ENCODE data around the gene SHISAL1. TPM values are rescaled to one million over a fixed set of nuclear protein-coding genes. Genes with fewer than 3 reads are reported as not detected.

SHISAL1 gene
- total and polyA plus RNA-seq, 8 donors: 0.72 to 1.4 (median 0.92) TPM

DNA sequence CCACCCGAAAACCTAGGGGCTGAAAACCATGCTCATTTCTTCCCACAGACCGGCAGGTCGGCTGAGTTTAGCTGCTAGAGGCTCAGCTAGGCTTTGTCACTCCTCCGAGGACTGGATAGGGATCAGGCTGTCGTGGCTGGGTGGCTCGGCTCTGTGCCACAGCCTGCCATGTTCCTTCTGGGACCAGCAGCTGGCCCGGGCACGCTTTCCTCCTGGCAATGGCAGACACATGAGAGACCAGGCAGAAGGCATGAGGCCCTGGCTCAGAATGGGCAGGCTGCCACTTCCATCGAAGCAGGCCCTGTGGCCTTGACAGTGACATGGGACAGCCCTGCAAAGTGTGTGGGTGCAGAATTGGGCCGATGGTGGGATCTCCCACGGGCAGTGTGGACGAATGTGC is 111.1 kb downstream of the SHISAL1 start:
- intact Hi-C loops (cut with DNase I): no loop called here
- DNase-seq (no peak), ATAC-seq (no peak)
- no peak overlapping the region for H3K27ac ChIP-seq
- no peaks in the 10 kb centered on the region for H3K9me3 ChIP-seq
- peaks cover 0 to 70% of the 10 kb centered on the region in 2 donors for H3K36me3 ChIP-seq
- TF ChIP-seq, protein P1, sequence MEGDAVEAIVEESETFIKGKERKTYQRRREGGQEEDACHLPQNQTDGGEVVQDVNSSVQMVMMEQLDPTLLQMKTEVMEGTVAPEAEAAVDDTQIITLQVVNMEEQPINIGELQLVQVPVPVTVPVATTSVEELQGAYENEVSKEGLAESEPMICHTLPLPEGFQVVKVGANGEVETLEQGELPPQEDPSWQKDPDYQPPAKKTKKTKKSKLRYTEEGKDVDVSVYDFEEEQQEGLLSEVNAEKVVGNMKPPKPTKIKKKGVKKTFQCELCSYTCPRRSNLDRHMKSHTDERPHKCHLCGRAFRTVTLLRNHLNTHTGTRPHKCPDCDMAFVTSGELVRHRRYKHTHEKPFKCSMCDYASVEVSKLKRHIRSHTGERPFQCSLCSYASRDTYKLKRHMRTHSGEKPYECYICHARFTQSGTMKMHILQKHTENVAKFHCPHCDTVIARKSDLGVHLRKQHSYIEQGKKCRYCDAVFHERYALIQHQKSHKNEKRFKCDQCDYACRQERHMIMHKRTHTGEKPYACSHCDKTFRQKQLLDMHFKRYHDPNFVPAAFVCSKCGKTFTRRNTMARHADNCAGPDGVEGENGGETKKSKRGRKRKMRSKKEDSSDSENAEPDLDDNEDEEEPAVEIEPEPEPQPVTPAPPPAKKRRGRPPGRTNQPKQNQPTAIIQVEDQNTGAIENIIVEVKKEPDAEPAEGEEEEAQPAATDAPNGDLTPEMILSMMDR (IDR thresholded peaks at IDR 0.05): no peak
- no peak overlapping the region for H3K4me3 ChIP-seq
- H3K27me3 ChIP-seq: peaks cover 0 to 32% of the 10 kb centered on the region in 2 donors
- no peaks in the 10 kb centered on the region for H3K4me1 ChIP-seq

DNA sequence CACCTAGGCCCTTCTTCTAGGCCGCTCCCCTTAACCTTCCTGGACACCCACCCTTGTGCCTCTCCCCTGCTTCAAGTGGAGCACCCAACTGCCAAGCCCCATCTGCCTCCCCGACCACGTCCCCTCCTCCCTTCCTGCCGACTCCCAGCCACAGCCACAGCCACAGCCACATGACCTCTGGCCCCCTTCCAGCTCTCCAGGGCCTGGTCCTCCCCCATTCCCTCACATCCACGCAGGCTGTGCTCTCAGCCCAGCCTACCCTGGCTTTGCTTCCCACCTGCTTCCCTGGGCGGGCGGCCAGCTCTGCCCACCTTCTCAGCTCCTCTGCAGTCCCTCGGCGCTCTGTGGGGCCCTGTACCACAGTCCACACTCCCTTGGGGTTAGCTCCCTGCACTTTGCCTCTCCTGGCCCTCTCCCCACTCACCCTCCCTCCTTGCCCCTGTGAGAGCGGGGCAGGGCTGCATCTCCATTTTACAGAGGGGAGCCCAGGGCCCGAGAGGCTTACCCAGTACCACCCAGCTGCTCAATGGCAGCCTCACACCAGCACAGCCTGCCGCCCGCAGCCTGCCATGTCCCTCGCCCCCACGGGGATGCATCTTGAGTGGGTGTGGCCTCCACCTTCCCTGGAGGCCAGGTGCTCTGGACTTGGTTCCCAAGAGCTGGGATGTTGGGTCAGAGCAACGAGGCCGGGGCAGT is 111.7 kb downstream of the SHISAL1 start:
- TF ChIP-seq, protein P1 (IDR thresholded peaks at IDR 0.05): no peak
- no peak for ATAC-seq
- H3K9me3 ChIP-seq: no peaks in the 10 kb centered on the region

DNA sequence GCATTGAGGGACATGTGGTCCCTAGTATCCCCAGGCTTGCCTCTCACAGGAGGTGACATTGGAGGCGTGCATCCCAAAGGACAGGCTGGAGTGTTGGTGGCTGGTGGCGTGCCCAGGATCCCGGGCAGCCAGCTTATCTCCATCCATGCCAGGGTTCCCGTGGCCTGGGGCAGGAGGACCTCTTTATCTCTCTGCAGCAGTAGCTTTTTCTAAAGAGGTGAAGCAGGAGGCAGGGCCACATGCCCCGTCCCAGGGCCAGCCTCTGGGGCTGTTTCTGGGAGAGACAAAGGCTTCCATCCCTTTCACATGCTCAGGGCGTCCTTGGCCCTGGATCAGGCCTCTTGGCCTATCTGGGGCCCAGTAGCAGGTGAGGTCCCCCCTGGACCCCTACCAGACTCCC is 112.3 kb downstream of the SHISAL1 start:
- no peak overlapping the region for H3K27ac ChIP-seq
- H3K9me3 ChIP-seq: no peaks in the 10 kb centered on the region
- H3K4me3 ChIP-seq: no peak overlapping the region
- TF ChIP-seq, protein P1 (IDR thresholded peaks at IDR 0.05): no peak
- H3K27me3 ChIP-seq: peaks cover 0 to 44% of the 10 kb centered on the region in 2 donors
- ATAC-seq (no peak), DNase-seq (no peak)
- H3K4me1 ChIP-seq: no peaks in the 10 kb centered on the region
- intact Hi-C loops (cut with DNase I): no loop called here
- H3K36me3 ChIP-seq: peaks cover 0 to 71% of the 10 kb centered on the region in 2 donors

More for the DNA sequence above, 111.7 kb downstream of the SHISAL1 start:
- DNase-seq: no peak
- no peak overlapping the region for H3K27ac ChIP-seq
- intact Hi-C loops (cut with DNase I): no loop called here
- H3K4me1 ChIP-seq: no peaks in the 10 kb centered on the region
- H3K4me3 ChIP-seq: no peak overlapping the region
- peaks cover 0 to 75% of the 10 kb centered on the region in 2 donors for H3K36me3 ChIP-seq
- peaks cover 0 to 39% of the 10 kb centered on the region in 2 donors for H3K27me3 ChIP-seq

DNA sequence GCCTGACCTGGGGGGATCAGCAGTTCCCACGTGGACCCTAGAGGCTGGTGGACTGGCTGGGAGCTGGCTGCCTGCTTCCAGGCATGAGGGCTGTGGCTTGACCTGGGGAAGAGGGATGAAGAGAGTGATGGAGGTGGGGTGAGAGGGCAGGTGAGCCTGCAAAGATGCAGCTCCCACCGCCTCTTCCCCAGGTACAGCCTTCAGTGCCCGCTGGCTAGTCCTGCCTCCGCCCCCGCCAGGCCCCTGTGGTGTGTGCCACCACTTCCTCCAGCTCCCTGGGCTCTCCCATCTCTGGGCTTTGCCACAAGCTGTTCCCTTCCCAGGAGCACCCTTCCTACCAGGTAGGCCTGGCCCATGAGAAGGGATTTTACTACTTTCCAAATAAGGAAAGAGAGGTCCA is 112.9 kb downstream of the SHISAL1 start:
- Histone ChIP-seq H3K4me1 (no peaks in the 10 kb centered on the region), H3K27ac (no peak overlapping the region), H3K27me3 (peaks cover 0 to 49% of the 10 kb centered on the region in 2 donors), H3K9me3 (no peaks in the 10 kb centered on the region), H3K36me3 (peaks cover 0 to 67% of the 10 kb centered on the region in 2 donors), H3K4me3 (no peak overlapping the region)
- no peak for DNase-seq
- ATAC-seq: no peak
- intact Hi-C loops (cut with DNase I): no loop called here
- TF ChIP-seq, protein P1 (IDR thresholded peaks at IDR 0.05): no peak

DNA sequence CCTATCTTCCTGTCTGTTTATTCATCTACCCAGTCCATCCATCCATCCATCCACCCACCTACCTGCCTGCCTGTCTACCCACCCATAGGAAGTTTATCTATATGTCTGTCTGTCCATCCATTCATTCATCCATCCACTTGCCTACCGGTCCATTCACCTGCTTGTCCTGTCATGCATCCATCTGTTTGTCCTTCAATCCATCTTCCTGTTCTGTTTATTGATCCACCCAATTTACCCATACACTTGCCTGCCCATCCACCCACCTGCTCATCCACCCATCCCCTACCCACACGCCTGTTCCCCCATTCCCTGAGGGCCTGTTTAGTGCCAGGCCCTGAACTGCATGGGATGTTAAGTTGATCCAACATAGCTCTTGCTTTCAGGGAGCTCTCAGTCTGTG is 113.6 kb downstream of the SHISAL1 start:
- no peak overlapping the region for H3K4me3 ChIP-seq
- intact Hi-C loops (cut with DNase I): no loop called here
- TF ChIP-seq, protein P1 (IDR thresholded peaks at IDR 0.05): no peak
- DNase-seq: no peak
- H3K27me3 ChIP-seq: peaks cover 0 to 49% of the 10 kb centered on the region in 2 donors
- H3K36me3 ChIP-seq: peaks cover 0 to 61% of the 10 kb centered on the region in 2 donors
- ATAC-seq: no peak
- no peaks in the 10 kb centered on the region for H3K9me3 ChIP-seq
- no peaks in the 10 kb centered on the region for H3K4me1 ChIP-seq
- H3K27ac ChIP-seq: no peak overlapping the region
